Endothelial cell of umbilical vein (primary cell): ENCODE results near the gene KRT74. TPM values are rescaled to one million over a fixed set of nuclear protein-coding genes. Genes with fewer than 3 reads are reported as not detected.

Experiments used
- BruUV-seq: library from RNA; stranded (reverse); fragments of 400-500 nt; replicated peaks from 2 replicates; lab custom pipeline; 2021; lab: Mats Ljungman, UMichigan
- CTCF ChIA-PET: fragments of 300-600, 350-600 bp; sonication (Branson Sonifier 250); formaldehyde crosslinking; loops from one replicate; lab custom pipeline; 2021; ENCODE audit warnings: antibody characterized with exemption, inconsistent platforms; lab: Charles Lee
- POLR2A ChIA-PET: fragments of 300-600, 350-600 bp; sonication (Branson Sonifier 250); formaldehyde crosslinking; loops from one replicate; lab custom pipeline; 2021; ENCODE audit warnings: antibody characterized with exemption, inconsistent platforms; lab: Charles Lee
- DNase-seq: peaks from one replicate; pipeline ENCODE4 v3.0.0-alpha.2; 2011; ENCODE audit warnings: low read depth, low spot score
- FAIRE-seq: peaks from 2 replicates; lab custom pipeline; 2011; peaks lifted over from hg19 to GRCh38; lab: Jason Lieb, UNC
- H2AFZ ChIP-seq: 2 replicates; pipeline ENCODE4 v1.6.0; 2012; ENCODE audit warnings: low read depth, low read length, control low read depth, inconsistent platforms
- H3K27ac ChIP-seq: 2 replicates; pipeline ENCODE4 v1.5.1; 2011; ENCODE audit warnings: low read depth, mild to moderate bottlenecking, control low read depth, low read length, moderate library complexity; ENCODE audit not compliant: insufficient read depth
- H3K27me3 ChIP-seq, 2 experiments: 2 replicates each; pipeline versions ENCODE4 v1.6.0 to v1.6.1; 2011; ENCODE audit warnings: low read length in 2 of 2, mixed read lengths in 1 of 2; ENCODE audit not compliant: control insufficient read depth in 2 of 2, insufficient read depth in 2 of 2
- H3K36me3 ChIP-seq, 2 experiments: 2 replicates in 1 of 2; 3 replicates in 1 of 2; pipeline ENCODE4 v1.5.1; 2011; ENCODE audit warnings: low read length in 2 of 2, mild to moderate bottlenecking in 1 of 2, moderate library complexity in 1 of 2; ENCODE audit not compliant: control insufficient read depth in 2 of 2, insufficient read depth in 2 of 2; ENCODE audit errors: extremely low read depth in 1 of 2
- H3K4me1 ChIP-seq: 3 replicates; pipeline ENCODE4 v1.5.1; 2011; ENCODE audit warnings: mild to moderate bottlenecking, low read length; ENCODE audit not compliant: control insufficient read depth, insufficient read depth; ENCODE audit errors: extremely low read depth
- H3K4me2 ChIP-seq: 2 replicates; pipeline ENCODE4 v1.6.1; 2011; ENCODE audit warnings: low read length, control low read depth, mixed read lengths; ENCODE audit not compliant: insufficient read depth
- H3K4me3 ChIP-seq, 3 experiments: fragments of 200-600 bp in 1 of 3; sonication (generic), shearing (Covaris generic) in 1 of 3; replicated peaks in 1 of 3; 2 replicates each; pipeline ENCODE4 v1.5.1; 2011 to 2016; ENCODE audit warnings: control low read depth in 3 of 3, low read length in 3 of 3, mild to moderate bottlenecking in 2 of 3, inconsistent platforms in 1 of 3, low read depth in 1 of 3, moderate library complexity in 1 of 3; ENCODE audit not compliant: insufficient read depth in 1 of 3
- H3K79me2 ChIP-seq: 2 replicates; pipeline ENCODE4 v1.6.0; 2012; ENCODE audit warnings: low read length, inconsistent platforms; ENCODE audit not compliant: control insufficient read depth, insufficient read depth
- H3K9ac ChIP-seq: replicated peaks from 2 replicates; pipeline ENCODE3; 2011; ENCODE audit warnings: low read length, control low read depth; ENCODE audit not compliant: insufficient read depth; ENCODE audit errors: extremely low read depth
- H3K9me1 ChIP-seq: replicated peaks from 3 replicates; pipeline ENCODE4 v1.6.0; 2011; ENCODE audit warnings: mild to moderate bottlenecking, low read length; ENCODE audit not compliant: control insufficient read depth, insufficient read depth; ENCODE audit errors: extremely low read depth
- H3K9me3 ChIP-seq: replicated peaks from 2 replicates; pipeline ENCODE4 v1.5.1; 2012; ENCODE audit warnings: low read length, inconsistent platforms; ENCODE audit not compliant: control insufficient read depth, insufficient read depth
- H4K20me1 ChIP-seq: replicated peaks from 2 replicates; pipeline ENCODE3; 2011; ENCODE audit warnings: mild to moderate bottlenecking, low read length; ENCODE audit not compliant: control insufficient read depth, insufficient read depth; ENCODE audit errors: extremely low read depth
- CTCF ChIP-seq, 2 donors: IDR thresholded peaks; 1 replicate in 1 of 2; 2 replicates in 1 of 2; pipeline ENCODE4 v1.5.1; 2011; ENCODE audit warnings: low read length in 2 of 2, mild to moderate bottlenecking in 2 of 2, moderate library complexity in 2 of 2, control low read depth in 1 of 2, inconsistent platforms in 1 of 2, low read depth in 1 of 2; ENCODE audit not compliant: insufficient read depth in 1 of 2; ENCODE audit errors: extremely low read depth in 1 of 2
- EZH2 ChIP-seq: IDR thresholded peaks from 2 replicates; pipeline ENCODE4 v1.6.1; 2012; ENCODE audit warnings: borderline replicate concordance, low read depth, mild to moderate bottlenecking, moderate library complexity, low read length, inconsistent platforms; ENCODE audit not compliant: severe bottlenecking
- FOS ChIP-seq: IDR thresholded peaks from 2 replicates; pipeline ENCODE4 v1.6.1; 2011; ENCODE audit warnings: mild to moderate bottlenecking, low read length, moderate library complexity, borderline replicate concordance; ENCODE audit not compliant: insufficient read depth
- GATA2 ChIP-seq: IDR thresholded peaks from 2 replicates; pipeline ENCODE4 v1.7.0; 2011; ENCODE audit warnings: low read depth, mild to moderate bottlenecking, moderate library complexity, mixed read lengths, low read length; ENCODE audit not compliant: insufficient read length, insufficient read depth
- JUN ChIP-seq: IDR thresholded peaks from 2 replicates; pipeline ENCODE4 v1.6.1; 2011; ENCODE audit warnings: borderline replicate concordance, low read depth; ENCODE audit not compliant: insufficient read length, insufficient read depth
- MAX ChIP-seq: IDR thresholded peaks from 2 replicates; pipeline ENCODE4 v1.6.1; 2011; ENCODE audit not compliant: insufficient read depth, insufficient read length
- MYC ChIP-seq: IDR thresholded peaks from one replicate; pipeline ENCODE4 v1.6.1; 2011; ENCODE audit warnings: mild to moderate bottlenecking, low read depth, low read length
- POLR2A ChIP-seq: IDR thresholded peaks from 2 replicates; pipeline ENCODE4 v1.6.1; 2012; ENCODE audit warnings: low read depth, mild to moderate bottlenecking, control low read depth, low read length
- POLR2AphosphoS5 ChIP-seq: IDR thresholded peaks from 2 replicates; pipeline ENCODE4 v1.6.1; 2012; ENCODE audit warnings: low read depth, mild to moderate bottlenecking, control low read depth, low read length, moderate library complexity; ENCODE audit not compliant: insufficient read depth
- dilution Hi-C: fragments of 300-500 bp; cut with MboI; formaldehyde crosslinking; loops from one replicate; pipeline ENCODE4 v1.15.0; 2019; ENCODE audit warnings: low sequenced_read_pairs; ENCODE audit not compliant: extremely low pct_ligation_motif_present
- intact Hi-C: fragments of 100-400 bp; cut with micrococcal nuclease; formaldehyde crosslinking; loops from one replicate; pipeline ENCODE4 v1.10.0; 2022
- polyA plus RNA-seq, 4 experiments: library from polyadenylated mRNA; depleted of rRNA in 3 of 4; stranded (reverse) in 3 of 4; unstranded in 1 of 4; fragments of >200 nt; gene quantifications; 2 replicates each; pipeline versions ENCODE4 v1.2.1 to v1.2.3, GENCODE V29; 2011 to 2012; ENCODE audit warnings: missing spikeins in 1 of 4
- total RNA-seq: library from RNA; stranded (reverse); gene quantifications from 2 replicates; pipeline ENCODE4 v1.2.3, GENCODE V29; 2021

The KRT74 gene
- total and polyA plus RNA-seq, 2 donors (not counting 3 experiments of a cell fraction or from before 2014, with no cell fraction given) = not detected

GRCh38 chr12:52615208-52615868 is 41.7 kb upstream of the KRT74 start:
- dilution Hi-C loops = no loop called here

More at GRCh38 chr12:52615208-52615868, 41.7 kb upstream of the KRT74 start:
- H3K9ac ChIP-seq = no peak overlapping the region
- ChIA-PET POLR2A (no interaction called here), CTCF (no interaction called here)
- H3K36me3 ChIP-seq = no peaks in the 10 kb centered on the region
- BruUV-seq = no TSS peak
- TF ChIP-seq POLR2AphosphoS5 = no peak
- TF ChIP-seq MAX = no peak
- TF ChIP-seq JUN = no peak
- no peak for TF ChIP-seq MYC
- no peak for TF ChIP-seq POLR2A
- TF ChIP-seq CTCF (IDR thresholded peaks at IDR 0.05; ENCODE audit: extremely low read depth in 1 of 2, insufficient read depth in 1 of 2, low read depth in 1 of 2, low read length in 2 of 2) = no peak
- no peak for TF ChIP-seq EZH2
- TF ChIP-seq GATA2 = no peak
- no peak for TF ChIP-seq FOS
- intact Hi-C loops = no loop called here
- H3K4me3 ChIP-seq = no peak overlapping the region
- no peak overlapping the region for H3K27ac ChIP-seq
- no peaks in the 10 kb centered on the region for H3K27me3 ChIP-seq
- H3K79me2 ChIP-seq = no peaks in the 10 kb centered on the region
- DNase-seq = no peak
- no peak for FAIRE-seq
- no peak overlapping the region for H3K4me2 ChIP-seq
- H3K9me1 ChIP-seq = no peaks in the 10 kb centered on the region
- no peaks in the 10 kb centered on the region for H3K9me3 ChIP-seq
- H2AFZ ChIP-seq = no peak overlapping the region
- H3K4me1 ChIP-seq = no peaks in the 10 kb centered on the region
- H4K20me1 ChIP-seq = no peaks in the 10 kb centered on the region
